ENCODE data around the gene MEIOC. TPM values are rescaled to one million over a fixed set of nuclear protein-coding genes. Genes with fewer than 3 reads are reported as not detected.
"Not testable (repeated sequence)": the region's sequence is repeated elsewhere in the genome, so short reads cannot be mapped to it uniquely, and the experiment has no call there.

The MEIOC gene
- total and polyA plus RNA-seq, 2 donors (not counting 1 experiment from before 2014, with no cell fraction given): 0.12 TPM; not detected in 1

- POLR2A ChIA-PET: interaction anchor here (0.5 to 2.4 kb wide), 4 partner anchors 15 to 620 kb away, joined by 3 to 10 read pairs (median 5); partner anchors contain the start of gene DBF4B
- H3K36me3 ChIP-seq (replicated peaks in 1 of 2; ENCODE audit: control extremely low read depth in 1 of 2, control insufficient read depth in 1 of 2, extremely low read depth in 1 of 2, insufficient read depth in 2 of 2, low read length in 1 of 2): peaks cover 0 to 1% of the 10 kb centered on the region in 2 experiments
- H3K79me2 ChIP-seq (ENCODE audit: control insufficient read depth, insufficient read depth, low read length): peaks cover 35% of the 10 kb centered on the region
- peak; percentile 95 for DNase-seq
- H2AFZ ChIP-seq (ENCODE audit: insufficient read depth, low read depth, low read length, poor library complexity, severe bottlenecking): peak within 1 kb of the TSS; percentile 96
- H3K9ac ChIP-seq (ENCODE audit: low read length): peak within 1 kb of the TSS; percentile 93
- ATAC-seq (ENCODE audit: low read depth): peak; percentile 100
- H3K27ac Mint-ChIP-seq: peak within 1 kb of the TSS; percentile 94
- H3K4me2 ChIP-seq (replicated peaks; ENCODE audit: low read depth, low read length, poor library complexity, severe bottlenecking): peak within 1 kb of the TSS; percentile 89
- H3K9me3 ChIP-seq (ENCODE audit: control extremely low read depth in 1 of 3, control insufficient read depth in 2 of 3, insufficient read depth in 1 of 3, low read length in 2 of 3): no peaks in the 10 kb centered on the region
- CTCF ChIA-PET: interaction anchor here (0.9 to 1.1 kb wide), 2 partner anchors 18 to 155 kb away, joined by 3 to 6 read pairs; partner anchors contain the start of gene DBF4B
- H3K4me1 ChIP-seq (ENCODE audit: control insufficient read depth in 2 of 2, insufficient read depth in 2 of 2, low read length in 2 of 2): peaks cover 12 to 18% of the 10 kb centered on the region in 2 donors
- no peaks in the 10 kb centered on the region for H3K27me3 Mint-ChIP-seq
- peak within 1 kb of the TSS; percentile 83 to 92 for H3K27ac ChIP-seq (ENCODE audit: low read length in 2 of 2)
- no peaks in the 10 kb centered on the region for H3K9me3 Mint-ChIP-seq (ENCODE audit: insufficient read depth)
- TF ChIP-seq CTCF (IDR thresholded peaks at IDR 0.05) (no peak), EZH2 (IDR thresholded peaks at IDR 0.05; ENCODE audit: borderline replicate concordance, insufficient read depth, low read depth, low read length, poor library complexity, severe bottlenecking) (no peak)
- H3K4me3 Mint-ChIP-seq: peak within 1 kb of the TSS; percentile 99
- intact Hi-C loops (cut with micrococcal nuclease): loop anchor here (1.0 kb wide), 1 partner anchor 19 kb away; the partner anchor contains the start of gene DBF4B
- H4K20me1 ChIP-seq (ENCODE audit: control insufficient read depth, insufficient read depth, low read length, poor library complexity, severe bottlenecking): no peaks in the 10 kb centered on the region
- peaks cover 23% of the 10 kb centered on the region for H3K4me1 Mint-ChIP-seq
- H3K4me3 ChIP-seq (ENCODE audit: control extremely low read depth in 1 of 5, extremely low read depth in 1 of 5, insufficient read depth in 1 of 5, low read depth in 2 of 5, low read length in 4 of 5): peak within 1 kb of the TSS; percentile 87 to 98 (median 94)
- under 1% methylated on average over 43 of the region's 51 CpGs for WGBS (ENCODE audit: insufficient coverage)
- no peaks in the 10 kb centered on the region for H3K27me3 ChIP-seq (replicated peaks in 1 of 4; ENCODE audit: control extremely low read depth in 1 of 4, control insufficient read depth in 3 of 4, insufficient read depth in 4 of 4, low read length in 3 of 4)
These were observed 33.4 kb downstream of the MEIOC start, which contains the start of gene CCDC43 for GRCh38 chr17:44689477-44690217. Gene CCDC43 (minus strand): TSS chr17:44689776. CDS start chr17:44689753, 23 bp downstream.

GRCh38 chr17:44690746-44691306, 34.6 kb downstream of the MEIOC start:
- peaks cover 12 to 18% of the 10 kb centered on the region in 2 donors for H3K4me1 ChIP-seq (ENCODE audit: control insufficient read depth in 2 of 2, insufficient read depth in 2 of 2, low read length in 2 of 2)
- Mint-ChIP-seq H3K4me1 (peaks cover 23% of the 10 kb centered on the region), H3K4me3 (peak overlapping the region; percentile 60), H3K27ac (peak overlapping the region; percentile 46)
- peaks cover 25% of the 10 kb centered on the region for H3K79me2 ChIP-seq (ENCODE audit: control insufficient read depth, insufficient read depth, low read length)
- H3K9ac ChIP-seq (ENCODE audit: low read length); H3K36me3 ChIP-seq (replicated peaks in 1 of 2; ENCODE audit: control extremely low read depth in 1 of 2, control insufficient read depth in 1 of 2, extremely low read depth in 1 of 2, insufficient read depth in 2 of 2, low read length in 1 of 2); intact Hi-C loops (cut with micrococcal nuclease); H3K4me2 ChIP-seq (replicated peaks; ENCODE audit: low read depth, low read length, poor library complexity, severe bottlenecking); H3K9me3 Mint-ChIP-seq (ENCODE audit: insufficient read depth); H3K27ac ChIP-seq (ENCODE audit: low read length in 2 of 2); H3K27me3 Mint-ChIP-seq; H4K20me1 ChIP-seq (ENCODE audit: control insufficient read depth, insufficient read depth, low read length, poor library complexity, severe bottlenecking); H3K4me3 ChIP-seq (ENCODE audit: control extremely low read depth in 1 of 5, extremely low read depth in 1 of 5, insufficient read depth in 1 of 5, low read depth in 2 of 5, low read length in 4 of 5); H3K27me3 ChIP-seq (replicated peaks in 1 of 4; ENCODE audit: control extremely low read depth in 1 of 4, control insufficient read depth in 3 of 4, insufficient read depth in 4 of 4, low read length in 3 of 4); H3K9me3 ChIP-seq (ENCODE audit: control extremely low read depth in 1 of 3, control insufficient read depth in 2 of 3, insufficient read depth in 1 of 3, low read length in 2 of 3); ATAC-seq (ENCODE audit: low read depth): not testable (repeated sequence)
- H2AFZ ChIP-seq (ENCODE audit: insufficient read depth, low read depth, low read length, poor library complexity, severe bottlenecking): peak overlapping the region; percentile 30
- ChIA-PET CTCF (interaction anchor here (1.4 kb wide), 1 partner anchor 17 kb away, joined by 4 read pairs; the partner anchor contains the start of gene DBF4B), POLR2A (interaction anchor here (2.4 kb wide), 1 partner anchor 18 kb away, joined by 7 read pairs; the partner anchor contains the start of gene DBF4B)
- peak; percentile 44 for DNase-seq
- 87% methylated on average over 14 of the region's 21 CpGs for WGBS (ENCODE audit: insufficient coverage)

Data from B cell (primary cell).